LHCN-M2 (cell line): Measurements from ENCODE around the gene LINS1. TPM values are rescaled to one million over a fixed set of nuclear protein-coding genes. Genes with fewer than 3 reads are reported as not detected.

Source experiments
- DNase-seq: peaks from one replicate; pipeline ENCODE4 v3.0.0-alpha.2; 2012; ENCODE audit warnings: low read depth
- polyA plus RNA-seq: library from polyadenylated mRNA; unstranded; fragments of >200 nt; gene quantifications from one replicate; pipeline ENCODE4 v1.2.1, GENCODE V29; 2012; ENCODE audit warnings: missing spikeins
- total RNA-seq: library from RNA; depleted of rRNA; stranded (reverse); fragments of >200 nt; gene quantifications from 2 replicates; pipeline ENCODE4 v1.2.3, GENCODE V29; 2014; rRNA removed

LINS1 gene
- 9.5 and 14.7 TPM in 2 replicates for total RNA-seq
- polyA plus RNA-seq: 1.7 TPM

GRCh38 chr15:100602064-100602822, at the start of gene LINS1, which contains the start of gene ASB7:
Gene LINS1 (minus strand): TSS chr15:100602184. CDS start chr15:100580842, 21,342 bp downstream.
Gene ASB7 (plus strand): TSS chr15:100602589. CDS start chr15:100612217, 9,628 bp downstream.
- DNase-seq: peak; percentile 100

GRCh38 chr15:100651253-100651652, 49.3 kb upstream of the LINS1 start:
- DNase-seq: peak; percentile 27

- no peak for DNase-seq
These were observed 48.7 kb upstream of the LINS1 start for GRCh38 chr15:100650685-100651084.

- no peak for DNase-seq
These were observed 47.0 kb upstream of the LINS1 start for GRCh38 chr15:100648951-100649350.

GRCh38 chr15:100645671-100646070, 43.7 kb upstream of the LINS1 start:
- no peak for DNase-seq

GRCh38 chr15:100642950-100643338, 41.0 kb upstream of the LINS1 start:
- no peak for DNase-seq

- DNase-seq: no peak
These were observed 40.4 kb upstream of the LINS1 start for GRCh38 chr15:100642213-100642949.

GRCh38 chr15:100638177-100638730, 36.3 kb upstream of the LINS1 start:
- no peak for DNase-seq

GRCh38 chr15:100635406-100636071, 33.6 kb upstream of the LINS1 start:
- no peak for DNase-seq

- DNase-seq: no peak
These were observed 31.7 kb upstream of the LINS1 start for GRCh38 chr15:100633763-100634075.

GRCh38 chr15:100631831-100632230, 29.8 kb upstream of the LINS1 start:
- no peak for DNase-seq

- no peak for DNase-seq
These were observed 26.8 kb upstream of the LINS1 start for GRCh38 chr15:100628746-100629145.

- peak; percentile 61 for DNase-seq
These were observed 25.9 kb upstream of the LINS1 start for GRCh38 chr15:100627789-100628395.

- peak; percentile 82 for DNase-seq
These were observed 21.3 kb upstream of the LINS1 start for GRCh38 chr15:100623301-100623700.

GRCh38 chr15:100616700-100617099, 14.7 kb upstream of the LINS1 start:
- no peak for DNase-seq

GRCh38 chr15:100615801-100616200, 13.8 kb upstream of the LINS1 start:
- no peak for DNase-seq

GRCh38 chr15:100614918-100615317, 12.9 kb upstream of the LINS1 start:
- no peak for DNase-seq

- DNase-seq: no peak
These were observed 12.4 kb upstream of the LINS1 start for GRCh38 chr15:100614336-100614735.

GRCh38 chr15:100613208-100613607, 11.2 kb upstream of the LINS1 start:
- no peak for DNase-seq

- no peak for DNase-seq
These were observed 10.6 kb upstream of the LINS1 start for GRCh38 chr15:100612539-100612938.

- DNase-seq: peak; percentile 3
These were observed 924 bp upstream of the LINS1 start for GRCh38 chr15:100602823-100603393.
